ENCODE data around the gene ACACA.

DNA sequence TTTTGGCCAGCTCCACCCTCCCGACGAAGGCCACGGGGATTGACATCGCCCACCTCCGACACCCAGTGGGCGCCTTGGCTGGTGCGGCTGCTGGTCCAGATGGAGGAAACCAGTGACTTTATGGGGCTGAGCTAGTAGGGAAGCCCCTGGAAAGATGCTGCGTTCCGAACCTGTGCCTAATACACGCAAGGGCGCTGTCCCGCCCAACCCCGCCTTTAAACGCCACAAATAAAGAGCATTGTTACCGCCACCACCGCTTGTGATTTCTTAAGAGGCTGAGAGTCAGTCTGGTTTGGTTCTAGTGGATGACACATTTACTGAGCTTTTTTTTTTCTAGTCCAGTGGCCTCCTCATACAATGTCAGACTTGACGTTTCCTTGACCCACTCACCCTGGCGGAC is 350.0 kb downstream of the ACACA start:
- TF ChIP-seq POLR2A (IDR thresholded peaks at IDR 0.05): no peak
- TF ChIP-seq, protein P1, sequence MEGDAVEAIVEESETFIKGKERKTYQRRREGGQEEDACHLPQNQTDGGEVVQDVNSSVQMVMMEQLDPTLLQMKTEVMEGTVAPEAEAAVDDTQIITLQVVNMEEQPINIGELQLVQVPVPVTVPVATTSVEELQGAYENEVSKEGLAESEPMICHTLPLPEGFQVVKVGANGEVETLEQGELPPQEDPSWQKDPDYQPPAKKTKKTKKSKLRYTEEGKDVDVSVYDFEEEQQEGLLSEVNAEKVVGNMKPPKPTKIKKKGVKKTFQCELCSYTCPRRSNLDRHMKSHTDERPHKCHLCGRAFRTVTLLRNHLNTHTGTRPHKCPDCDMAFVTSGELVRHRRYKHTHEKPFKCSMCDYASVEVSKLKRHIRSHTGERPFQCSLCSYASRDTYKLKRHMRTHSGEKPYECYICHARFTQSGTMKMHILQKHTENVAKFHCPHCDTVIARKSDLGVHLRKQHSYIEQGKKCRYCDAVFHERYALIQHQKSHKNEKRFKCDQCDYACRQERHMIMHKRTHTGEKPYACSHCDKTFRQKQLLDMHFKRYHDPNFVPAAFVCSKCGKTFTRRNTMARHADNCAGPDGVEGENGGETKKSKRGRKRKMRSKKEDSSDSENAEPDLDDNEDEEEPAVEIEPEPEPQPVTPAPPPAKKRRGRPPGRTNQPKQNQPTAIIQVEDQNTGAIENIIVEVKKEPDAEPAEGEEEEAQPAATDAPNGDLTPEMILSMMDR (IDR thresholded peaks at IDR 0.05): no peak
- no peak for TF ChIP-seq EP300 (IDR thresholded peaks at IDR 0.05)

All from tibial nerve (tissue), 4 donors.